Kidney (tissue), 14 donors: ENCODE results near the gene OBSCN. TPM values are rescaled to one million over a fixed set of nuclear protein-coding genes. Genes with fewer than 3 reads are reported as not detected.

Source experiments
- DNase-seq, 5 donors: peaks; one replicate each; pipeline ENCODE4 v3.0.0-alpha.2; 2013 to 2020
- FAIRE-seq: peaks from 2 replicates; lab custom pipeline; 2012; peaks lifted over from hg19 to GRCh38; lab: Jason Lieb, UNC
- H3K27ac ChIP-seq, 2 donors: one replicate each; pipeline ENCODE4 v1.7.0; 2013; ENCODE audit warnings: low read depth in 2 of 2, low read length in 2 of 2, inconsistent platforms in 1 of 2
- H3K27me3 ChIP-seq: one replicate; pipeline ENCODE4 v1.7.1; 2013; ENCODE audit warnings: low read length, inconsistent platforms; ENCODE audit not compliant: control insufficient read depth, insufficient read depth
- H3K36me3 ChIP-seq, 3 donors: one replicate each; pipeline versions ENCODE4 v1.7.0 to v1.7.1; 2013; ENCODE audit warnings: low read length in 3 of 3, control low read depth in 1 of 3, inconsistent platforms in 1 of 3; ENCODE audit not compliant: insufficient read depth in 3 of 3, control insufficient read depth in 2 of 3
- H3K4me1 ChIP-seq, 3 donors: one replicate each; pipeline versions ENCODE4 v1.7.0 to v1.7.1; 2013; ENCODE audit warnings: low read length in 3 of 3, inconsistent platforms in 1 of 3, low read depth in 1 of 3; ENCODE audit not compliant: control insufficient read depth in 2 of 3, insufficient read depth in 2 of 3
- H3K4me3 ChIP-seq, 3 donors: one replicate each; pipeline versions ENCODE4 v1.7.0 to v1.8.1; 2013; ENCODE audit warnings: low read length in 3 of 3, control low read depth in 1 of 3, inconsistent platforms in 1 of 3
- H3K9ac ChIP-seq, 3 donors: one replicate each; pipeline versions ENCODE4 v1.7.0 to v1.7.1; 2013; ENCODE audit warnings: low read length in 3 of 3, control low read depth in 1 of 3, inconsistent platforms in 1 of 3
- H3K9me3 ChIP-seq, 3 donors: one replicate each; pipeline versions ENCODE4 v1.7.0 to v1.7.1; 2013; ENCODE audit warnings: low read length in 3 of 3, control low read depth in 1 of 3, inconsistent platforms in 1 of 3; ENCODE audit not compliant: control insufficient read depth in 2 of 3, insufficient read depth in 1 of 3
- CTCF ChIP-seq: IDR thresholded peaks from 3 replicates; pipeline ENCODE4 v1.5.1; 2012; ENCODE audit warnings: mild to moderate bottlenecking, moderate library complexity, borderline replicate concordance; ENCODE audit not compliant: insufficient read depth; ENCODE audit errors: extremely low read depth
- intact Hi-C: fragments of 100-400 bp; cut with DNase I; formaldehyde crosslinking; loops from one replicate; pipeline ENCODE4 v1.11.1; 2022
- polyA plus RNA-seq: library from polyadenylated mRNA; stranded (reverse); fragments of 350-450 nt; fragmentation: Illumina TruSeq; extraction: RNeasy Lipid Tissue Mini Kit (QIAGEN cat#74804); gene quantifications from one replicate; pipeline ENCODE4 v1.2.3, GENCODE V29; 2014; ENCODE audit warnings: low read depth, low replicate concordance; ENCODE audit not compliant: insufficient read depth
- total RNA-seq: library from RNA; stranded (reverse); fragmentation: NEBNext Ultra II Directional; extraction: Animal tissue kit (Norgen Biotek cat#: 25700); gene quantifications from one replicate; pipeline ENCODE4 v1.2.1, GENCODE V29; 2021
- donor health status: control.
- donor health status: control.
- donor health status: control.
- donor health status: control.
- donor health status: control.
- donor health status: DM: yes; HTN: yes; CAD: no.
- donor health status: Normal renal cell carcinoma (clear cell type).

The OBSCN gene
- total and polyA plus RNA-seq, 2 donors from 2014 or later: 14.5 to 30.0 TPM

GRCh38 chr1:228337031-228337564 lies 129.3 kb downstream of the OBSCN start:
- Histone ChIP-seq H3K4me3 (no peak overlapping the region), H3K4me1 (no peaks in the 10 kb centered on the region), H3K27ac (no peak overlapping the region), H3K36me3 (peaks cover 4 to 10% (median 5%) of the 10 kb centered on the region in 3 donors), H3K9ac (no peak overlapping the region), H3K27me3 (no peaks in the 10 kb centered on the region), H3K9me3 (no peaks in the 10 kb centered on the region)
- TF ChIP-seq CTCF: no peak
- DNase-seq (peak in 2 of 5 donors; percentile 11 to 57), FAIRE-seq (no peak)
- intact Hi-C loops: no loop called here

GRCh38 chr1:228337711-228338520 lies 130.1 kb downstream of the OBSCN start:
- no peak overlapping the region for H3K4me3 ChIP-seq
- no peaks in the 10 kb centered on the region for H3K27me3 ChIP-seq
- peak in 2 of 5 donors; percentile 22 to 59 for DNase-seq
- no peak overlapping the region for H3K9ac ChIP-seq
- intact Hi-C loops: no loop called here
- H3K9me3 ChIP-seq: no peaks in the 10 kb centered on the region
- no peak for FAIRE-seq
- peaks cover 4 to 8% (median 5%) of the 10 kb centered on the region in 3 donors for H3K36me3 ChIP-seq
- H3K27ac ChIP-seq: no peak overlapping the region
- no peak for TF ChIP-seq CTCF
- H3K4me1 ChIP-seq: no peaks in the 10 kb centered on the region

- H3K9ac ChIP-seq: no peak overlapping the region
- intact Hi-C loops: no loop called here
- DNase-seq: peak in 2 of 5 donors; percentile 22 to 53
- H3K4me1 ChIP-seq: no peaks in the 10 kb centered on the region
- H3K36me3 ChIP-seq: peaks cover 4 to 8% (median 6%) of the 10 kb centered on the region in 3 donors
- H3K9me3 ChIP-seq: no peaks in the 10 kb centered on the region
- no peak overlapping the region for H3K27ac ChIP-seq
- no peak for FAIRE-seq
- H3K27me3 ChIP-seq: no peaks in the 10 kb centered on the region
- no peak overlapping the region for H3K4me3 ChIP-seq
- TF ChIP-seq CTCF: no peak
Measured at GRCh38 chr1:228338521-228339051, 130.7 kb downstream of the OBSCN start.
